GM19328 (cell line): Measurements from ENCODE around the gene DOCK8.
"Not testable (repeated sequence)": the region's sequence is repeated elsewhere in the genome, so short reads cannot be mapped to it uniquely, and the experiment has no call there.

Experiments
- ATAC-seq: cut with Tn5 transposase; IDR thresholded peaks from one replicate; pipeline ENCODE4 v1.9.1; 2021; ENCODE audit warnings: mild to moderate bottlenecking, moderate library complexity; ENCODE audit not compliant: unreplicated experiment

The DOCK8 gene

GRCh38 chr9:404234-404633 lies 189.6 kb downstream of the DOCK8 start:
- no peak for ATAC-seq

DNA sequence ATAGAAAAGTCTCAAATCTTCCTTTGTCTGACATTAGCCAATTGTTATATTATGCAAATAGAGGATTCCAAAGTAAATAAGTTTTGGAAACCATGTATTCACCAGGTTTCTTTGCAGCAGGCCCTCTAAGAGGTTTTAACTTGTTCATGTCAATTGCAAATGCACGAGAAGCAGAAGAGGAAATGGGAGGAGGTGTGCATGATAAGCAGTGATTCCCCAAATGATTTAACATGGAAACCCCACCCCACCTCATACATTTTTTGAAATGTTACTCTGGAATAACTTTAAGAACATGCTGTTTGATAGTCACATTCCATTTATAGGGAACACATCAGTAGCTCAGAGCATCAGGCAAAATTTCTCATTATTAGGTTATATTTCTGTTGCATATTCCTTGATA lies 190.7 kb downstream of the DOCK8 start:
- ATAC-seq = no peak

GRCh38 chr9:406886-407654 lies 192.4 kb downstream of the DOCK8 start:
- no peak for ATAC-seq

GRCh38 chr9:409655-410054 lies 195.0 kb downstream of the DOCK8 start:
- ATAC-seq = not testable (repeated sequence)

GRCh38 chr9:414595-414994 lies 199.9 kb downstream of the DOCK8 start:
- ATAC-seq = no peak

- ATAC-seq = no peak
Observed at GRCh38 chr9:419571-420171, 205.0 kb downstream of the DOCK8 start.

DNA sequence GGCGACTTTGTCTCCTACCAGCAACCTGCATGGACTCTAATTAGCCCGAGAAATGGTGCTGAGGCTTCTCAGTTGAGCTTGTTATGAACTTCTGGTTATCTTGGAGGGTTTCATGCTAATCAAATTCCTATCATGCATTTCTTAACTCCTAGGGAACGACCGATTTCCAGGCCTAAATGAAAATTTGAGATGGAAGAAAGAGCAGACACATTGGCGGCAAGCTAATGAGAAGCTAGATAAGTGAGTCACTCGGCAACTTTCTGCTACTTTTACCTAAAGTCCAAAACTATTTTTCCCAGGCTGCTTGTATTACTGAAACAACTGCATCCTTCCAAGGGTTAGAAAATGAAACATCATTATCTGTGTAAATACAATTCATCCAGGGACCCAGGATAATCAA lies 207.2 kb downstream of the DOCK8 start:
- ATAC-seq = no peak

GRCh38 chr9:426264-426663 lies 211.6 kb downstream of the DOCK8 start:
- no peak for ATAC-seq

- ATAC-seq = no peak
Observed at GRCh38 chr9:426976-427375, 212.3 kb downstream of the DOCK8 start.

GRCh38 chr9:431701-432100 lies 217.0 kb downstream of the DOCK8 start:
- ATAC-seq = no peak

DNA sequence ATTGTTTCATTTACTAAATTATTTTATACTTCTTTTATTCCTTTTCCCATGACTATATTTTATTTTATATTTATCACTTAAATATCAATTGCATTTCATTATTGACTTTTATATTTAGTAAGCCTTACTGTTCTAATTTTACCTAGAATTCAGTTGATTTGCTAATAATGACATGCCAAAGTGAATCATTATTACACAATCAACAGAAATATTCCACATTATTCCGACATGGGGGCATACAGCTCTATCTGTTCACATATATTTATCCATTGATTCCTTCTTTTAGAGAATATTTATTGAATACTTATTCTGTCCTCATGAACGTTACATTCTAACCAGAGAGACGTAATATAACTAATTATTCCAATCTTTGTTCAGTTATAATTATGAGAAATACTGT lies 221.8 kb downstream of the DOCK8 start:
- no peak for ATAC-seq

DNA sequence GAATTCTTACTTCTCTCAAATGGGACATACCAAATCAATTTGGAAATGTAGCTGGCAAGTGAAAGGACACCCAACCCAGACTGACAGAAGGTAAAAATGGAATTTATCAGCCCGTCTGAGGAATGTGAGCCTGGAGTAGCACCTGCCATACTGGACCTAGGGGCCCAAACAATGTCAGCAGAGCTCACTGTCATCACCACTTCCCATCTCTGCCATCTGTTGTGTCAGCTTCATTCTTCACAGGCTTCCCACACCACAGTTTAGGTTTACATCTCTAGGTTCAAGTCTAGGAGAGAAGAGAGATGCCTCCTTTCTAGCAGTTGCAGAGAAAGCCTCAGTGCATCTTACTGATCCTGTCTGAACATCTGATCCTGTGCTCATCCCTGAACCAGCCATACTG lies 222.4 kb downstream of the DOCK8 start:
- ATAC-seq = no peak

GRCh38 chr9:437574-438001 lies 222.9 kb downstream of the DOCK8 start:
- no peak for ATAC-seq

- ATAC-seq = no peak
Observed at GRCh38 chr9:438066-438465, 223.4 kb downstream of the DOCK8 start.

- no peak for ATAC-seq
Observed at GRCh38 chr9:438961-439768, 224.5 kb downstream of the DOCK8 start.

GRCh38 chr9:441126-441525 lies 226.5 kb downstream of the DOCK8 start:
- ATAC-seq = no peak

DNA sequence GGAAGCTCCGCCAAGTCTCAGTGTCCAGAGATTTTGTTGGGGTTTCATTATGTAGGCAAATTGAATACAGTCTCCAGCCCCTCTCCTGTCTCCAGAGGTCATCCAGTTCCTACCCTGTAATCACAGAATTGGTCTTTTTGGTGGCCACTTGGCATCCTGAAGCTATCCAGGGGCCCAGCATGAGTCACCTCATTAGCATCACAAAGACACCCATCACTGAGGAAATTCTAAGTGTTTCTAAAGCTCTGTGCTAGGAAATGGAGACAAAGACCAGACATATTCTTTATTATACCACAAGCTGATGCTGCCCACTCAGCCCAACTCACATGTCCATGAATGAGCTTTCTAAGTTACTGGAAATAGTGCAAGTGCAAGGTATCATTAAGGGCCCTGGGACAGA lies 229.9 kb downstream of the DOCK8 start:
- no peak for ATAC-seq

DNA sequence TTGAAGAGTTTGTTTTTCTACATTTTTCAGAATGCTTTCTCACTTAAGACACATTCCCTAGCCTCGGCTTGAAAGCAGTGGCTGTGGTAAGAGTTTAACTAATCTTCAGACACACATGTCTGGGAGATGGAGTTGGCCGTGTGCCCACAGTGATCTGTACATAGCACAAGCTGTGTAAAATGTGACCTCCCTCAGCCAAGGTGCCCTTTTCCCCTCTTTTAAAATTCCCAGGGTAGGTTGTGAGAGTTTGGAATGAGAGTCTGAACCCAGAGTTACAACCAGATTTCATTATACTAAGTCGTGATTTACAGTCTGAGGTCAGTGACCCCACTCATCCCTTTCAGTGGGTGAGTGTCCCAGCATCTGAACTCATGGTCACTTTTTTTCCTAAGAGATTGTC lies 230.4 kb downstream of the DOCK8 start:
- no peak for ATAC-seq

- no peak for ATAC-seq
Observed at GRCh38 chr9:446074-446699, 231.5 kb downstream of the DOCK8 start.

DNA sequence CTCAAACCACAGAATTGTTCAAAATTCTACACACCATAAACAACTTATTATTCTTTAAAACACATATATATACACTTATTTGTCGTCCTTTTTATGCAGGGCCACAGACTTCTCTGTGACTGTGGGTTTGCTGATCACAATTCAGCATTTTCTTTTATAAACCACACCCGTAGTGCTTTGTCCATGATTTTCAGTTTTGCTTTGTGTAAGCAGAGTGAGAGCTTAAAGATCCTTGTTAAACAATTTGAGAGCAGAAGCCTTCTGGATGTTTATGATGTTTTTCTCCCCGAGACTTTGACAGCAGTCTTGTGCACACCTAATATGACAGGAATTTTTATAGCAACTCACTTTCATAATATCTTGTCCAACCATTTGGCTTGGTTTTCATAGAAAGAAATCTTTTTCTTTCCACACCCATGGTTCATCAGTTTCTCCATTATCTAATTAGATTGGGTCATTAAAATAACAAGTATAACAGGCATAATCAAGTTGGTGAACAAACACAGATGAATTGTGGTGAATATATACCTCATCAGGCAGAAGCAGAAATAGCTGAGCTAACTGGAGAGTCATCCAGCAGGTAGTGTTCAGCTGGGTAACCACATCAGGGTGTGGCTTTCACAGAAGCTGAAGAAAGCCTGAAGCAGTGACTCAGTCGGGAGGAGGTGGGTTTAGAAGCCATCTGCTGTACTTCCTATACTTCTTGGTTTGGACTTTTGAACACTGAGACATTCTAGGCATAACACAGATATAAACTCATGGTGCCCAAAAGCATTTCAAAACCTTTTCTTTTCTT lies 232.8 kb downstream of the DOCK8 start:
- no peak for ATAC-seq

DNA sequence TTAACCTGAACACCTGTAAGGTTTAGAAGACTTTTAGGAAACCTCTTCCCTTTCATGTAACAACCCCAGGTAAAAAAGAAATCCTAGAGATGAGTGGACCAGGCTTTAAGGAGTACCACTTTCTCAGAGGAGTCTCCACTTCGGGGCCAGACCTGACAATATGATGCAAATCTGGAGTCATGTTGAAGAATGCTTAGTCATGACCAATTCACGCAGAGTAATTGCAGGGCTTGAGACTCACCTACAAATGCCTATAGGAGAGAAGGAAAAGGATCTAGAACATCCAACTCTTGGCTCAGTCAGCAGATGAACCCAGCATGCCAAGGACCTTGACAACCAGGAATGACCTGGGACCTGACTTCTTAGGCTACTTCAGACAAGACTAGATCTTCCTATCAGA lies 235.4 kb downstream of the DOCK8 start:
- ATAC-seq = no peak
